GM13977 (cell line): ENCODE measurements around the gene EDEM1.
"Not testable (repeated sequence)": the region's sequence is repeated elsewhere in the genome, so short reads cannot be mapped to it uniquely, and the experiment has no call there.

Experiments
- DNase-seq: peaks from one replicate; pipeline ENCODE4 v3.0.0; 2012; ENCODE audit warnings: low spot score
- in situ Hi-C: fragments of 300-500 bp; cut with MboI; formaldehyde crosslinking; loops from one replicate; pipeline ENCODE4 v1.12.0; 2022; ENCODE audit warnings: low sequenced_read_pairs, low pct_unique_long_range_greater_than_20kb, mixed read lengths, inconsistent platforms; ENCODE audit not compliant: unreplicated experiment
- TF ChIP-seq, protein P1 (sequence below): IDR thresholded peaks from 2 replicates; pipeline ENCODE4 v1.5.1; 2012; ENCODE audit warnings: mild to moderate bottlenecking, control low read depth; ENCODE audit not compliant: insufficient read depth; ENCODE audit errors: extremely low read depth, missing control alignments

Gene EDEM1

DNA sequence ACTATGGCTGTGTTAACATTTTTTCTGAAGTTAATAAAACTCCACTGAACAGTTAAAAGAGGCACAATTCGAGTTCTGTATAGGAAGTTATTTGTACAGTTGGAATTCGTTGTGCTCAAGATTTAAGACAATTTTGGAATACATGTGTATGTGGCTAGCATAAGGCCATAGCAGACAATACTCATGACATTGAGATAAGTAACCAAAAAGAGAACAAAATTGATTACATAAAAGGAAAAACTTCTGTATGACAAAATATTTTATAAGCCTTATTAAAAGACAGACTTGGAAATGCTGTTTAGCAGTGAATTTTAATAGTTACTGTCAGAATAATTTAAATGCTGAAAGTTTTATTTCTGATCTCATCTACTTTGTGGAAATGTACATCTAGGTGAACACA is 17.7 kb upstream of the EDEM1 start:
- DNase-seq = no peak
- in situ Hi-C loops = no loop called here
- TF ChIP-seq, protein P1, sequence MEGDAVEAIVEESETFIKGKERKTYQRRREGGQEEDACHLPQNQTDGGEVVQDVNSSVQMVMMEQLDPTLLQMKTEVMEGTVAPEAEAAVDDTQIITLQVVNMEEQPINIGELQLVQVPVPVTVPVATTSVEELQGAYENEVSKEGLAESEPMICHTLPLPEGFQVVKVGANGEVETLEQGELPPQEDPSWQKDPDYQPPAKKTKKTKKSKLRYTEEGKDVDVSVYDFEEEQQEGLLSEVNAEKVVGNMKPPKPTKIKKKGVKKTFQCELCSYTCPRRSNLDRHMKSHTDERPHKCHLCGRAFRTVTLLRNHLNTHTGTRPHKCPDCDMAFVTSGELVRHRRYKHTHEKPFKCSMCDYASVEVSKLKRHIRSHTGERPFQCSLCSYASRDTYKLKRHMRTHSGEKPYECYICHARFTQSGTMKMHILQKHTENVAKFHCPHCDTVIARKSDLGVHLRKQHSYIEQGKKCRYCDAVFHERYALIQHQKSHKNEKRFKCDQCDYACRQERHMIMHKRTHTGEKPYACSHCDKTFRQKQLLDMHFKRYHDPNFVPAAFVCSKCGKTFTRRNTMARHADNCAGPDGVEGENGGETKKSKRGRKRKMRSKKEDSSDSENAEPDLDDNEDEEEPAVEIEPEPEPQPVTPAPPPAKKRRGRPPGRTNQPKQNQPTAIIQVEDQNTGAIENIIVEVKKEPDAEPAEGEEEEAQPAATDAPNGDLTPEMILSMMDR = no peak

DNA sequence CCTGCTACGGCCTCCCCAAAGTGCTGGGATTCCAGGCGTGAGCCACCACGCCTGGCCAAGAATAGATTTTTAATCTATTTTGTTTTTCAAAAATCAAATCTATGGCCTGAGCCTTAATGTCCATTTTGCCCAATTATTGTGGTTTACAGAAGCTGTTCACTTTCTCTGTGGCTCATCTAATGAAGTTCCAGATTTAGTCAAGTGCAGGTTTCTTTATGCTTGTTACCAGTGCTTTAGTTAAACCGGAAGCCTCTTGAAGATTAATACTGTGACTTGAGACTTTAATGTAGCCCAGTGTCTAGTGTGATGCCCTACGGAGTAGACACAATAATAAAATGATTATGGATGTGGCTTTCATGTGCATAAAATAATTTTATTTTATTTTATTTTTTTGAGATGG is 16.5 kb upstream of the EDEM1 start:
- TF ChIP-seq, protein P1 = no peak
- in situ Hi-C loops = no loop called here
- no peak for DNase-seq

DNA sequence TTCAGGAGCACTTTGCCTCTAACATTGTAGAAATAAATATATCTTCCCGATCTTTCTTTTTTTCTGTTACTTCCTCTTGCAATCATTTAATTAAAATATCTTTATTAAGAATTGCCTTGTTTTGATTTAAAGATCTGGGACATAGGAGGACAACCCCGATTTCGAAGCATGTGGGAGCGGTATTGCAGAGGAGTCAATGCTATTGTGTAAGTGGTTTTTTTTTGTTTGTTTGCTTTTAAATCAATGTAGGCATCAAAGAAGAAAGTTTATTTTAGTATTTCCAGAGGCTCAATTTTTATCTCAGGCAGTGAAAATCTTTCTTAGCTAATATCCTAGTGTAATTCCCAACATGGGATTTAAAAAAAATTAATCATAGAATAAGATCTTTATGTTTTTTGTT is 15.5 kb upstream of the EDEM1 start:
- in situ Hi-C loops = no loop called here
- TF ChIP-seq, protein P1 = no peak
- no peak for DNase-seq

DNA sequence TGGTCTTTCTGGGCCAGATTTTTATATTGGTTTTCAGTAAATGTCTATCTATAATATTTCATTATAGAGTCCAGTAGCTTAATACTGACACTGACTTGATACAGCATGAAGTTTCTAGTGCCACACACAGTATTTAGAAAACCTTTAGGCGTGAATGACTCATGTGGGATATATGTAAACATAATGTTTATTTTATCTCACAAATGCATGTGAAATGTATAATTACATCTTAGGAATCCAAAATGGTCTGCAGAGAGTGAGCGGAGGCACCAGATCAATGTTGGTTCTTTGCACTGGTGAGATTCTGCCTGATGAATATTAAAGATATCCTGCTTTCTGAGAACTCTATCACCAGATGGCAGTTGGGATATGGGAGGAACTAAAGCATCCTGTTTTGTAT is 8.5 kb upstream of the EDEM1 start:
- DNase-seq, in situ Hi-C loops: not testable (repeated sequence)

DNA sequence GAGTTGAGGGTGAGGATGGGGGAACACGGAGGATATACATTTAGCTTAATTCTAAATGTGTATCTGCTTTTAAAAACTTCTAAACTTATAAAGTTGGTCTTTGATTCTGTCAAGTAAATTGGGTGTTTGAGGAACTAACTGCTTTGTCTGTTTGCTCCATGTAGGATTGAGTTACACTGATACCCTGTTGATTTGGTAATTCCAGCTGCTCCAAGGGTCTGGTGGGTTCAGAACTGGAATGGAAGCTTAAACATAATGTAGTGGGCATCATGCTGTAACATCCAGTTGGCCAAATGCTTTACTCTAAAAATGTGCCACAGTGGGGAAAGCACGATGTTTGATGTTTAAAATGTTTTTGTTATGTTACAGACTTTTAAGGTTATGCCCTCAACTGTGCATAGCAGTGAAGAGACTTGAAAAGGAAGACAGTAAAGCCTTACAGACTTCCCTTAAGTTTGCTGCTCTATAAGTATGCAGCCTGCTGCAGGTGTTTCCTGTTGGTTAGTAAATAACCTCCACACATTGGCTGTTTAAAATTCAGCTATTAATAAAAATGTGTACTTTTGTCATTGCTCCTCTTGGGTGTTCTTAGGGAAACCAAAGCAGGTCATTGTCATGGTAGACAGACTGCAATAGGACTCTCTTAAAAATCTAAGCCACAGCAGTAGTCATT is 5.9 kb upstream of the EDEM1 start:
- peak; percentile 34 for DNase-seq
- in situ Hi-C loops = no loop called here
- TF ChIP-seq, protein P1 = no peak

DNA sequence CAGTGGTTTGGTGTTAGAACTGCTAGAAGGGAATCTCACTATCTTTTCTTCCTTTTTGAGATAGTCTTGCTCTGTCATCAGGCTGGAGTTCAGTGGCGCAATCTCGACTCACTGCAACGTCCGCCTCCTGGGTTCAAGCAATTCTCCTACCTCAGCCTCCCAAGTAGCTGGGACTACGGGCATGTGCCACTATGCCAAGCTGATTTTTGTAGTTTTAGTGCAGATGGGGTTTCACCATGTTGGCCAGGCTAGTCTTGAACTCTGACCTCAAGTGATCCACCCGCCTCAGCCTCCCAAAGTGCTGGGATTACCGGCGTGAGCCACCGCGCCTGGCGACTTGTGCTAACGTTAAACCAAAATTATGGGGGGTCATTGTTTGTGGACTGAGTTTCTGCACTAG is 3.8 kb upstream of the EDEM1 start:
- in situ Hi-C loops, DNase-seq: not testable (repeated sequence)

DNA sequence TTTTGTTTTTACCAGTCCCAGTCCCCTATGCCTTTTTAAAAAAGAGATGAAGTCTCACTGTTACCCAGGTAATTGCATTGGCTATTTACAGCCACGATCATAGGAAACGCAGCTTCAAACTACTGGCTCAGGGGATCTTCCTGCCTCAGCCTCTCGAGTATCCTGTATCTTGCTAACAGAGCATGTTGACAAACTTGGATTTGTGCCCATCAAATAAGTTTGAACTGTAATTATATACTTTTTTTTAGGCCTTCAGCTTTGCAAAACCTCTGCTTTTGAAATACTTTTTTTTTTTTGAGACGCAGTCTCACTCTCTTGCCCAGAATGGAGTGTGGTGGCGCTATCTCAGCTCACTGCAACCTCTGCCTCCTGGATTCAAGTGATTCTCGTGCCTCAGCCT is 3.0 kb upstream of the EDEM1 start:
- no peak for DNase-seq
- in situ Hi-C loops = no loop called here
- TF ChIP-seq, protein P1 = no peak
